GM15510 (cell line): ENCODE data around the gene RHCG.

Experiments
- POLR2A ChIP-seq: IDR thresholded peaks from 3 replicates; pipeline ENCODE4 v1.6.1; 2011; ENCODE audit warnings: borderline replicate concordance; ENCODE audit not compliant: insufficient read length; ENCODE audit errors: extremely low read depth

Gene RHCG

DNA sequence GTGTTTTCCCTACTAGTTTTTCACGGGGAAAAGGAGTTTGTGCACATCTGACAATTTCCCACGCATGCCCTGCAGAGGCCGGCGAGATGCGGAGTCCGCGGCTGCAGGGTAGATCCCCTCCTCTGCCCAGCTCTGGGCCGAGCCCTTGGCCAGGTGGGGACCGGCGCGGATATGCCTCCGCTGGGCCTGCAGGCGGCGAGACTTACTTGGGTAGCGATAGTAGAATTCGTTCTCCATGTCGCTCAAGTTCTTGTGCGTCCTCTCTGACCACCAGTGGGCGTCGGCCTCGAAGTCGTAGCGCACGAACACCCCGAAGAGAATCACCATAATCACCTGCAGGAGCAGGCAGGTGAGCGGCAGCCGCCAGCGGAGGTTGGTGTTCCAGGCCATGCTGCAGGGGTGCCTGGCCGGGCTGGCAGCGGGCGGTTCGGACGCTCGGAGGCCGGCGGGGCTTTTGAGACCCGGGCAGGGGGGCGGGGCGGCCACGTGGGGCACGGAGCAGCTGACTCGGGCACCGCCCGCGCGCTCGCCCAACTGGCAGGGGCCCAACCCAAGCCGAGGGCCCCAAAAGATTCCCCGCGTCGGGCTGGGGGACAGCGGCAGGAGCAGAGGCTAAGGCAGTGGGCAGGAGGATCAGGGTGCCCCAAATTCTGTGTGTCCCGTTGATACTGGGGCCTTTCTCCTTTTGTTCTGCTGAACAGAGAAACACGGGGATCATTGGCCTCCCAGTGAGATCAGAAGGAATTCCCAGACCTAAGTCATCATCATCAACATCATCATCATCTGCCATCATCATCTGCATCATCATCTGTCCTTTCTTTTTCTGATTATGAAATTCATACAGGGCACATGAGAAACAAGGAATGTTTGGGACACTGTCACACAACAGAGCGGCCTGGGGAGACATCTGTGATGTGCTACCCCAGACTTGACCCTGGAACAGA is at the start of gene RHCG:
TSS of gene RHCG (minus strand) at position 429 of the 944 bp plus-strand sequence. CDS start at position 390, 39 bp downstream.
- no peak for TF ChIP-seq POLR2A

DNA sequence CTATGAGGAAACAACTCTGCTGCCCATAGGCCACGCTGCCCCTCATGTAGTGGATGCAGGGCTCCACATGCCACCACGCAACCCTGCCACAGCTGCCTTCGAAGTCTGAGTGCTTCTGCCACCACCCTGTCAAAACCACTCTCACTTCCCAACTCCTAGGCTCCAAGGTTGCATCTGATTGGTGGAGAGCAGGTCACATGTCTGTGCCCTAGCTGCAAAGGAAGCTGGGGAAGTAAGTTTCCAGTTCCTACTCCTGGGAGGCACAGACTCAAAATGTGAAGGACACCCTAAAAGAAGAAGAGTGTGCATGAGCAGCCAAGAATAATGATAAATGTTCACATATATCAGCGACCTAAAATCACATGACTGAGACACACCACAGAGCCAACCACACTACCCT is 47.0 kb upstream of the RHCG start:
- no peak for TF ChIP-seq POLR2A

DNA sequence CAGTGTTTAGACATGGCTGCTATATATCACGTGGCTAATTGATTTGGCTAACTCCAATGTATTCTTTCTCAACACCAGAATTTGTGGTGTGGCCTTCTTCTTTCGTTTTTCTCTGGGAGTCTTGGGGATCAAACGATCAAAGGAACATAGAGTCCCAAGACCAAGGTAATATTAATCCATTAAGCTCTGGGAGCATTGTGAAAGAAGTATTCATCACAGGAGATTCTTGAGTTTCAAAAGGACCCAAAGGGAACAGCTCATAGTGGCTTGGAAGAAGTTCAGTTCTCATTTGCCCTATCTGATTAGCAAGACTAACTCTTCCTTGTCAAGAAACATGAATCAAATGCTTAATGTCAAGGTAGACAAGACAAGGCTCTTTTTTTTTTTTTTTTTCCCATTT is 46.0 kb upstream of the RHCG start:
- TF ChIP-seq POLR2A, result no peak

DNA sequence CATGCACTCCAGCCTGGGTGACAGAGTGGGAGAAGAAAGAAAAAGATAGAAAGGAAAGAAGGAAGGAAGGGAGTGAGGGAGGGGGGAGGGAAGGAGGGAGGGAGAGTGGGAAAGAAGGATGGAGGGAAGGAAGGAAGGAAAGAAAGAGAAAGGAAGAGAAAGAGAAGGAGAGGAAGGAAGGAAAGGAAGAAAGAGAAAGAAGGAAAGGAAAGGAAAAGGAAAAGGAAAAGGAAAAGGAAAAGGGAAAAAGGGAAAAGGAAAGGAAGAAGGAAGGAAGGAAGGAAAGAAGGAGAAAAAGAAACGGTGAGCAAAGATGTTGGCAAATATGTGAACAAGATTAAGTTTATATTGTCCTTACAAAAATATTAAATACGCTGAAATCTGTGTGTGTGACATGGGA is 42.6 kb upstream of the RHCG start:
- no peak for TF ChIP-seq POLR2A

DNA sequence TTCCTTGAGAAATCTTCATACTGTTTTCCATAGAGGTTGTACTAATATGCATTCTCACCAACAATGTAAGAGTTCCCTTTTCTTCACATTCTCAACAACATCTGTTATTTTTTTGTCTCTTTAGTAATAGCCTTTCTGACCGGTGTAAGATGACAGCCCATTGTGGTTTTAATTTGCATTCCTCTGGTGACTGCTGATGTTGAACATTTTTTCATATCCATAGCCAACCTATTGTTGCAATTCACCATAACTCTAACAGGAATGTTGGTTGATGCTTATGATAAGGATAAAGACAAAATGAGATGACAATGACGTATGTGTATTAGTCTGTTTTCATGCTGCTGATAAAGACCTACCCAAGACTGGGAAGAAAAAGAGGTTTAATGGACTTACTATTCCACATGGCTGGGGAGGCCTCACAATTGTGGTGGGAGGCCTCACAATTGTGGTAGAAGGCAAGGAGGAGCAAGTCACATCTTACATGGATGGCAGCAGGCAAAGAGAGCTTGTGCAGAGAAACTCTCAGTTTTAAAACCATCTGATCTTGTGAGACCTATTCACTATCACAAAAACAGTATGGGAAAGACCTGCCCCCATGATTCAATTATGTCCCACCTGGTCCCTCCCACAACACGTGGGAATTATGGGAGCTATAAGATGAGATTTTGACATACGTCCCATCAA is 37.6 kb upstream of the RHCG start:
- no peak for TF ChIP-seq POLR2A

DNA sequence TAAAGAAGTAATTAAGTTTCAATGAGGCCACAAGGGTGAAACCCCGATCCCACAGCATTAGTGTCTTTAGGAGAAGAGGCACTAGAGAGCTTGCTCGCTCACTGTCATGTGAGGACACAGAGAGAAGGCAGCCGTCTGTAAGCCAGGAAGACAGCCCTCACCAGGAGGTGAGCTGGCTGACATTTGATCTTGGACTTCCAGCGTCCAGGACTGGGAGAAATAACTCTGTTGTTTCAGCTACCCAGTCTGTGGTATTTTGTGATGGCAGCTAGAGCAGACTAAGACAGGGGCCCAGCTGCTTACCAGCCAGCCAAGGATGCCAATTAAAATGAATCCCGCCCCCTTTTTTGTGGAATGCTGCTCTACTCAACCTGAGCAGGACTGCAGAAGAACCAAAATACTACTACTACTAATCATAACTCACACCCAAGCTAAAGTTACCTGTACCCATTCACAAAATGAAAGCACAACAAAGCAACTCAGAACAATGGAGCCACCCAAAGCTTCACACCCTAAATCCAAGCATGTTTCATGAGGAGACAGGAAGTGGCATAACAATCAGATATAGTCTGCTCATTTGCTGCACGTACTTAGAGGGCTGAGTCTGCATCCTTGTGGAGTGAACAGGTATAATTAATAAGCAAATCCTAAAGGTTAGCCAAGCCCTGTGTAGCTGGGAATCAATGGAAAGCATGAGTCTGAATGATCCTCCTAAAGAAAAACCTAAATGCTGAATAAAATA is 35.6 kb upstream of the RHCG start:
- no peak for TF ChIP-seq POLR2A

DNA sequence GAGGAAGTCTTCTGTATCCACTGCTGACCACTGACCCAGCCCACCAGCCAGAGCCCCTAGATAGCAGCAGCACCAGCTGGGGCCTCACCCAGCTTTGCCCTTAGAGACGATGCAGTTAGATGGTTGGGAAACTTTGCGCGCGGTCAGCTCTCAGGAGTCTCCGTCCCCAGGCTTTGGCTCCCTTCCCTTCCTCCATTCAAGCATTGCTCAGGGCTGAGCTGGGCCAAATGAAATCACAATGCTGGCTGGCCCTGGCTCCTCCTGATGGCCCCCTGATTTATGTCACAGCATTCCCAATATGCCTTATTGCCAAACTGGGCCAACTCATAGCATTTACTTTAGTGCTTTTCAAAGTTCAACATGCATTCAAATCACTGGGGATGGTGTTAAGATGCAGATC is 34.6 kb upstream of the RHCG start:
- no peak for TF ChIP-seq POLR2A

DNA sequence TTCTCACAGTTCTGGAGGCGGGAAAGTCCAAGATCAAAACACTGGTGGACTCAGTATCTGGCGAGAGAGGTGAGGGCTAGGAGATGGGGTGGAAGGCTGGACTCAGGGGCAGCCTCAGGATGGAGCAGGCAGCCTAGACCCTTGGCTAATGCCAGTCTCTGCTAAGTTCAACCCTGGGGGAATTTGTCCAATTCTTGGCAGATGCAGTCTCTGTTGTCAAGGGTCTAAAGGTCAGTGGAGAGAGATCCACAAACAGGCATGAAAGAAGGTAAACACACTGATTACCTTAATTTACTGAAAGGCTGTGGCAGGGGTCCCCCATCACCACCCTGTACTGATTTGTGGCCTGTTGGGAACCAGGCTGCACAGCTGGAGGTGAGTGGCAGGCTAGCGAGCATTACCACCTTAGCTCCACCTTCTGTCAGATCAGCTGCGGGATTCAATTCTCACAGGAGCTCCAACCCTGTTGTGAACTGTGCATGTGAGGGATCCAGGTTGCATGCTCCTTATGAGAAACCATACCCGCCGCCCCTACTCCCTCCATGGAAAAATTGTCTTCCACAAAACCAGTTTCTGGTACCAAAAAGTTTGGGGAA is 32.5 kb upstream of the RHCG start:
- no peak for TF ChIP-seq POLR2A

DNA sequence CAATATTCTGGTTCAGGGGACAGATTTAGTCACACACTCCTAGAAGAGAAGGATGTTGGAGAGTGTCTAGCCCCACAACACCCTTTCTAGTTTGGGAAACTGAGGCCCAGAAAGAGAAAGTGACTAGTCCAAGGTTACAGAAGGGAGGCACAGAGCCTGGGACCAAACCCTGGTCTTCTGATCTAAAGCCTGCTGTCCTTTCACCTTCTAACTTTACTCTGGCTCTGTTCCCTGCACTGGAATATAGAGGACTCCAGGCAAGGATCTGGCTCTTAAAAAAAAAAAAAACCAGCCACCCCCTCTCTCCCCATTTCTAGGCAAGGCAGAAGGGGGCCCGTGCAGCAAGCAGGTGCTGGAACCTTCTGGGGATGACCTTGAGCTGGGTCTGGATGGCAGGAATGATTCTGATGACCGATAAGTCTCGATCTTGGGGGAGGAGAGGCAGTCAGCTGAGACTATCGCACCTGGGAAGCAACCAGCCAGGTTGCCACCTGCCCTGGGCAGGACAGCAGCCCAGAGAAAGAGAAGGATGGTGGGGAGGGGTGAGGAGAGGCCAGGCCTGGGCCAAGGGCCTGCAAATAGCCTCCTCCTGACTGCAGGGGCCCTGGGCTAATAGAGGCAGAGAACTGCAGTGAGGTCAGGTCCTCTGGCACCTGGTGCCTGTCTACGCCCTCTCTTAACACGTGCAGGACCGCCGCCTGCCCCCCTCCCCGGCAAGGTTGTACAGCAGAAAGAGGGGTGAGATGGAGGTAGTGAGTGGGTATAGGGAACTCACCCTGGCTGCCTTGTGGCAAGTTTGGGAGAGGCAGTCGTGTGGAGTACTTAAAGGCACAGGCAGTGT is 30.4 kb upstream of the RHCG start:
- no peak for TF ChIP-seq POLR2A

DNA sequence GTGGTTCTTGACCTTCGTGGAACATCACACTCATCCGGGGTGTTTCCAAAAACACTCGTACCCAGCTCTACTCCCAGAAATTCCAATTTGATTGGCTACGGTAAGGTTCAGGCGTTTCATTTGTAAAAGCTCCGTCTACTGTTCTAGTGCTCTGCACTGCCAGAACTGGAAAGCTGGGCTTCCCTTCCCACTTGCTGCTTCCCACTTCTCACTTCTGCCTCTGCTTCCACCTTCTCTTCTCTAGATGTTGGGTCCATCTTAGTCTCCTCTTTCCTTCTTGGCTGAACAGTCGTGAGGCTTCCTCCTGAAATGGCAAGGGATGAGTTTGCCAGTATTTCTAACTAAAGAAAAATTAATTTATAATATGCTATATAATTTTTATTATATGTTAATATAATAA is 29.8 kb upstream of the RHCG start:
- TF ChIP-seq POLR2A, result no peak

DNA sequence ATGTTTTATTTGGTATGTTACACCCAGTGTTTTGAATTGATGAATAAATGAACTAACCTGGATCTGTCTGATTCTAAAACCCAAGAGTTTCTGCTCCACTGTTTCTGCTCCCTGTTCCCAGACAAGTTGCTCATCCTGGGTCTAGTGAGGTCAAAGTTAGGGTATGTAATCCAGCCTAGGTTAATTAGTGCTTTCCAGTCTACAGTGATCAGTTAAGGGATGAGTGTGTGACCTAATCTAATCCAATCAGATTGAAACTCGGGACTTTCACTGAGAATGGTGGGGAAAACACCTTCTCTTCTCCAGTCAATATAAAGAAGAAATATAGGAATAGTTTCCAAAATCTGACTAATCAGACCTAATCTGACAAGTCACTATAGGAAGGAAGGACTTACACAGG is 27.8 kb upstream of the RHCG start:
- no peak for TF ChIP-seq POLR2A

DNA sequence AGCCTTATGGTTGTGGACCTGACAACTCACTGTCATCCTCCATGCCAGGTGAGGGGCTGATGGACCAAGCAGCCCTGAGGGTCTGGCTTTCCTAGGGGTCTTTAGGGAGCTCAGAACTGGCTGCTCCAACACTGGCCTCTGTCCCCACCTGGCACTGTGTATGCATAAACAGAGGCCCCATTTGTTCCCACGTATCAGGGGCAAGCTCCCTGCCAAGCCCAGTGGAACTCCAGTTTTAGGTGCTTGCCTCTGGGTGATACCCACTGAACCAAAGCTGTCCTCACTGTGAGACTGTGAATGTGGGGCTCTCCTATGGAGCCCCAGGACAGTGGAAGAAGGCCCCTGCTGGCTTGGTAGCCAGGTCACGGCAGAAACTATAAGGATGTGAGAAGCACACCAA is 26.7 kb upstream of the RHCG start:
- TF ChIP-seq POLR2A, result no peak

DNA sequence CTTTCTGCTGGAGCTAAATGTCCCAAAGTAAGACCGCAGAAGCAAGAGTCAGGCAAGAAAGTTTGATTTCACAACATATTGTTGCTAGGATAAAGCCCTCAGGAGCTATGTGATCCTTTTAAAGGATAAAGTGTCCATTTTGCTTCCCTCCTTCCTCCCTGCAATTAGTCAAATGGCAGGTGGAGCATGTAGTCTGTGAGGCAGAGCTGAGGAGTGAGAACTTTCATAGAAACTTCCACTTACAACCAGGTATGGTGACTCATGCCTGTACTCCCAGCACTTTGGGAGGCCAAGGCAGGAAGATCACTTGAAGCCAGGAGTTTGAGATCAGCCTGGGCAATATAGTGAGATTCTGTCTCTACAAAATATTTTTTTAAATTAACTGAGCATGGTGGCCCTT is 25.2 kb upstream of the RHCG start:
- no peak for TF ChIP-seq POLR2A

DNA sequence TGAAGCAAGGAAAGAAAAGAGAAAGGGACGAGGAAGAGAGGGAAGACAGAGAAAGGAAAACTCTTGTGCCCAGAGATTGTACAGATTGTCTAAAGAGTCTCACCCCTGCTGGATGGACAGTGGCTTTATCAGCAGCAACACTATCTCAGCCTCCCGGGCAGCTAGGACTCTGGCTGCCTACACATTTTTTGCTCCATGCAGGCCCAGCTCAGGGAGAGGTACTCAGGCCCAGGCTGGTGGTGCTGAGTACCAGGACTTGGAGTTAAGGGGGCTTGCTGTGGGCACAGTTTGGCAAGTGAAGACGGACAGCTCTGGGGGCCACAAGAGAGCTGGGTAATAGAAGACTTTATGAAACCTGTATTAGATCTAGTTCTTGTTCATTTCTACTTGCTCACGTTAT is 19.1 kb upstream of the RHCG start:
- TF ChIP-seq POLR2A, result no peak
